Erythroblast (primary cell): ENCODE results near the gene CBLC.

ENCODE experiments used
- DNase-seq, 2 experiments: peaks; one replicate each; lab custom pipeline; 2025; lab: John Stamatoyannopoulos, UW
- GATA1 ChIP-seq: IDR thresholded peaks from 2 replicates; pipeline ENCODE4 v1.6.1; 2011; ENCODE audit warnings: low read depth, mild to moderate bottlenecking, control low read depth, low read length, moderate library complexity
- POLR2A ChIP-seq: IDR thresholded peaks from 2 replicates; pipeline ENCODE4 v1.6.1; 2011; ENCODE audit warnings: mild to moderate bottlenecking, low read length

CBLC gene

GRCh38 chr19:44777715-44778347 is at the start of gene CBLC:
Gene CBLC (plus strand): TSS chr19:44777890. CDS start chr19:44777932, 42 bp downstream.
- TF ChIP-seq GATA1 (no peak), POLR2A (no peak)
- no peak for DNase-seq

GRCh38 chr19:44728178-44728577 is 49.5 kb upstream of the CBLC start:
- TF ChIP-seq POLR2A (no peak), GATA1 (no peak)
- DNase-seq = no peak

- DNase-seq = no peak
- no peak for TF ChIP-seq POLR2A
- TF ChIP-seq GATA1 = no peak
These were observed 48.1 kb upstream of the CBLC start for GRCh38 chr19:44729516-44730033.

GRCh38 chr19:44731081-44731480 is 46.6 kb upstream of the CBLC start:
- TF ChIP-seq GATA1 = no peak
- no peak for TF ChIP-seq POLR2A
- no peak for DNase-seq

GRCh38 chr19:44731622-44732021 is 46.1 kb upstream of the CBLC start:
- no peak for DNase-seq
- TF ChIP-seq GATA1 (no peak), POLR2A (no peak)

- DNase-seq = no peak
These were observed 45.3 kb upstream of the CBLC start for GRCh38 chr19:44732235-44733014.

GRCh38 chr19:44734357-44734756 is 43.3 kb upstream of the CBLC start:
- DNase-seq = no peak
- TF ChIP-seq GATA1 (no peak), POLR2A (no peak)

More at GRCh38 chr19:44732235-44733014, 45.3 kb upstream of the CBLC start:
- TF ChIP-seq POLR2A (no peak), GATA1 (no peak)

GRCh38 chr19:44735011-44735410 is 42.7 kb upstream of the CBLC start:
- no peak for DNase-seq
- TF ChIP-seq GATA1 = no peak
- no peak for TF ChIP-seq POLR2A

- no peak for TF ChIP-seq GATA1
- no peak for TF ChIP-seq POLR2A
- no peak for DNase-seq
These were observed 40.2 kb upstream of the CBLC start for GRCh38 chr19:44737238-44738071.

- no peak for TF ChIP-seq POLR2A
- TF ChIP-seq GATA1 = no peak
- DNase-seq = no peak
These were observed 39.6 kb upstream of the CBLC start for GRCh38 chr19:44738136-44738535.

- no peak for DNase-seq
- TF ChIP-seq POLR2A = no peak
- TF ChIP-seq GATA1 = no peak
These were observed 38.8 kb upstream of the CBLC start for GRCh38 chr19:44738603-44739558.

GRCh38 chr19:44740351-44740824 is 37.3 kb upstream of the CBLC start:
- no peak for TF ChIP-seq POLR2A
- no peak for TF ChIP-seq GATA1
- no peak for DNase-seq
